ENCODE data around the gene LIME1.
"Not testable (repeated sequence)": the region's sequence is repeated elsewhere in the genome, so short reads cannot be mapped to it uniquely, and the experiment has no call there.

The LIME1 gene

GRCh38 chr20:63775096-63775978 is 38.9 kb downstream of the LIME1 start:
- DNase-seq: no peak

- not testable (repeated sequence) for DNase-seq
These were observed 40.4 kb downstream of the LIME1 start for GRCh38 chr20:63776875-63777274.

DNA sequence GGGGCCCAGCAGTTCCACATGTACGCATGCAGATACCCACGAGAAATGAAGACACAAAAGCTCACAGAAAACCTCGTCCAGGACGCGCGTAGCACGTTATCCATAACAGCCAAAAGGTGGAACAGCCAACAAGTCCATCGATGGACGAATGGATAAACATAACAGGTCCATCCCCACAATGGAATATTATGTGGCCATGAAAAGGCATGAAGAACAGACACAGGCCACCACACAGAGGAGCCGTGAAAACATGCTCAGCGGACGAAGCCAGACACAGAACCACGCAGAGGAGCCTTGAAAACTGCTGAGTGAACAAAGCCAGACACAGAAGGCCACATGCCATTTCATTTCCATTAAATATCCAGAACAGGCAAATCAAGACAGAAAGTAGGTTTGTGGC is 41.1 kb downstream of the LIME1 start:
- DNase-seq: no peak

DNA sequence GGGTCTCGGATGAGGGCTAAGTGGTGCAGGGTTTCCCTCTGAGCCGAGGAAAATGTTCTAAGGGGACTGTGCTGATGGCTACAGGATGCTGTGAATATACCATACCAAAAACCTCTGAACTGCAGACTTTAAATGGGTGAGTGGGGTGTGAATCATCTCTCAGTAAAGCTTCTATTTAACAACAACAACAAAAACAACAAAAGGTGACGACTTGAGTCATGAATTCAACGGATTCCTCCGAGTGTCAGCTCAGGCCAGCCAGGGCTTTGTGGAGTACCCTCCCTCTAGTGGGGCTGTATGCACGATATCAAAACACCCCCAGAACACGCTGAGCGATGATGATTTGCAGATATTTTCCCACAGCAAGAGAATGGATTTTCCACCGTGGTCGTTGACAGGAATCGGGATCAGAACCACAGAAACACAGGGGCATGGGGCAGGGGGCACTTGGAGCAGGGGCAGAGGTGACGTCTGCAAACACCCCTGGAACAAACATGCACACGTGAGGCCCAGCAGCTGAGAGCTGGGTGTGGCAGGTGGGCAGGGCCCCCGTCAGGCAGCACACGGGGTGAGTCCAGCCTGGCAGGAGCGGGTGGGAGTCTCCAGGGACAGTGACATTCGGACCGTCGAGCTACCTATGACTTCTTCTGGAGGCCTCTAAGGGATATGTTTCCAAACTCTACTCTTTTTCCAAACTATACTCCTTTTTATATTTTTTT is 41.7 kb downstream of the LIME1 start:
- DNase-seq: no peak

- DNase-seq: no peak
These were observed 42.4 kb downstream of the LIME1 start for GRCh38 chr20:63778857-63779256.

DNA sequence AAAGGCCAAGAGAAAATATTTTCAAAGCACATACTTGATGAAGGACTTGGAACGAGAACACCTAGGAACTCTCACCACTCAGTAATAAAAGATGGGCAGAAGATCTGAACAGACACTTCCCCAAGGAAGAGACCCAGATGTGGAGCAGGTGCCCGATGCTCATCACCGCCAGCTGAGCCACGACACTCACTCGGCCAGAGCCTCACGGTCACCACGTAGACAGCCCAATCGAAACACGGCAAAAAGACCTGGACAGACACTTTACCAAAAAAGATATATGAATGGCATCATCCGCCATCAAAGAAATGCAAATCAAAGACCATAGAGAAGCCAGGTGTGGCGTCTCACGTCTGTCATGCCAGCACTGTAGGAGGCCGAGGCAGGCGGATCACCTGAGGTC is 44.7 kb downstream of the LIME1 start:
- DNase-seq: no peak

DNA sequence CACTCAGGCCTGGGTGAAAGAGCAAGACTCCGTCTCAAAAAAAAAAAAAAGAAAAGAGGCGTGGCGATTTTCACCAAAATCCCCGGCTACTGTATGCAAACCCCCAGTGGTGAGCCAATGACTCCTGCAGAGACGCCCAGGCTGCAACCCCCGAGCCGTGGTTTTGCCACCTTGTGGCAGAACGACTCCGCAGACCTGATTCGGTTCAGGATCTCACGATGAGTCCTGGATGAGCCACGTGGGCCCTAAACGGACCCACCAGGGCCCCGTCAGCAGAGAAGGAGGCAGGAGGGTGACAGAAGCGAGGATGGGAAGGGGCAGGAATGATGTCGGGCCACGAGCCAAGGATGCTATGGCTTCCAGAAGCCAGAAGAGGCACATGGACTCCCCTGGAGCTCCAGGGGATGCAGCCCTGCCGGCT is 45.6 kb downstream of the LIME1 start:
- no peak for DNase-seq

GRCh38 chr20:63782521-63782971 is 46.1 kb downstream of the LIME1 start:
- no peak for DNase-seq

- no peak for DNase-seq
These were observed 47.5 kb downstream of the LIME1 start for GRCh38 chr20:63783970-63784369.

DNA sequence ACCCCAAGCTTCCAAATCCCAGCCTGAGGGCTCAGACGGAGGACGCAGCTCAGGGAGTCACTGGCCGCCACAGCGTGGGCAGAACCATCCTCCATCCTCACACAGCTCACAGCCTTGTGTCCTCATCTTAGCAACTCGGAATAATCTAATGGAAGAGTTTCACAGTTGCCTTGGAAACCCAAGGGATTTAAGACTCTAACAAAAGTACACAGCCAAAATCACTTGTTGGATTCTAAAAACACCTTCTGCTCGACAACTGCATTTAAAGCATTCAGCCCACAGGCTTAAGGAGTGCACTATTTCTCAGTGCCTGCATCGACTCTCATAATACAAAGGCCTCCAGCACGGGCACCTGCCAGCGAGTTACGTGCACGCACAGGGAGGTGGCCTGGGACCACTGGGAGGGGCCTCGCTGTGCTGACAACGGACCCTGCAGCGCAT is 49.2 kb downstream of the LIME1 start:
- no peak for DNase-seq

DNA sequence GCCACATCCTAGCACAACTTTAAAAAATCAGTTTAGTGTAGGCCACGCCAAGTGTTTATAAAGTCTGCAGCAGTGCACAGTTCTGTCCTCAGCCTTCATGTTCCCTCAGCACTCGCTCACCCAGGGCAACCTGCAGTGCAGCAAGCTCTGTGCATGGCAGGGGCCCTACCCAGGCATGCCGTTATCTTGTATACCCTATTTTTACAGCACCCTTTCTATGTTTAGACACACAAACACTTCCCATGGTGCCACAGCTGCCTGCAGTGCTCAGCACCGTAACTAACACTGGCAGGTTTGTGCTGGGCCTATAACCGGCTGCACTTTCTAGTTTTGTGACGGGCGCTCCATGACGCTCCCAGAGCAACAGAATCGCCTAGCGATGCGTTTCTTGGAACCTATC is 50.8 kb downstream of the LIME1 start:
- no peak for DNase-seq

DNA sequence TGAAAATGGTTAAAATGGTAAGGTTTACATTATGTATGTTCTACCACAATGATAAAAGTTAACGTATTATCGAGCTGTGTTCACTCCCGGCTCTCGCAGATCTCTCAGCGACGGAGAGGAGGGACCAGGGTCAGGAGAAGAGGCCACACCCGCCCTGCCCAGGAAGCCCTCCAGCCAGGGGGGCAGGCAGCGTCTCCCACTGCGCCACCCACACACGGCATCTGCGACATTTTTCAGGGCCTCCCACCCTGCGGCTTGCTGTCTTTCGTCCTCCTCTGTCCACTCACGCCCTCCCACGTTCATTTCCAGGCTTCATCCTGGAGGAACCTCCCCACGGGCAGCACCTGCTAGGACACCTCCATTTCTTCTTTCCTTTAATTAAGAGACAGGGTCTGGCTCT is 51.3 kb downstream of the LIME1 start:
- no peak for DNase-seq
